Measurements from ENCODE around the gene DNAJC17. TPM values are rescaled to one million over a fixed set of nuclear protein-coding genes. Genes with fewer than 3 reads are reported as not detected.

The DNAJC17 gene
- total and polyA plus RNA-seq, 2 donors (not counting 1 experiment from before 2014, with no cell fraction given): 30.5 to 46.1 TPM

GRCh38 chr15:40766906-40767837 is 40.1 kb downstream of the DNAJC17 start:
- no peak overlapping the region for H3K27ac Mint-ChIP-seq
- intact Hi-C loops (cut with micrococcal nuclease): no loop called here
- Histone ChIP-seq H2AFZ (ENCODE audit: insufficient read depth, low read depth, low read length, poor library complexity, severe bottlenecking) (no peak overlapping the region), H3K9me3 (ENCODE audit: control extremely low read depth in 1 of 3, control insufficient read depth in 2 of 3, insufficient read depth in 1 of 3, low read length in 2 of 3) (no peaks in the 10 kb centered on the region), H3K4me3 (ENCODE audit: control extremely low read depth in 1 of 5, extremely low read depth in 1 of 5, insufficient read depth in 1 of 5, low read depth in 2 of 5, low read length in 4 of 5) (no peak overlapping the region), H3K4me1 (ENCODE audit: control insufficient read depth in 2 of 2, insufficient read depth in 2 of 2, low read length in 2 of 2) (peaks cover 46 to 67% of the 10 kb centered on the region in 2 donors), H3K27me3 (replicated peaks in 1 of 4; ENCODE audit: control extremely low read depth in 1 of 4, control insufficient read depth in 3 of 4, insufficient read depth in 4 of 4, low read length in 3 of 4) (no peaks in the 10 kb centered on the region), H3K79me2 (ENCODE audit: control insufficient read depth, insufficient read depth, low read length) (no peaks in the 10 kb centered on the region), H3K9ac (ENCODE audit: low read length) (no peak overlapping the region), H4K20me1 (ENCODE audit: control insufficient read depth, insufficient read depth, low read length, poor library complexity, severe bottlenecking) (no peaks in the 10 kb centered on the region), H3K36me3 (replicated peaks in 1 of 2; ENCODE audit: control extremely low read depth in 1 of 2, control insufficient read depth in 1 of 2, extremely low read depth in 1 of 2, insufficient read depth in 2 of 2, low read length in 1 of 2) (peaks cover 0 to 14% of the 10 kb centered on the region in 2 experiments), H3K4me2 (replicated peaks; ENCODE audit: low read depth, low read length, poor library complexity, severe bottlenecking) (no peak overlapping the region), H3K27ac (ENCODE audit: low read length in 2 of 2) (no peak overlapping the region)
- ChIA-PET POLR2A (no interaction called here), CTCF (interaction anchor here (1.3 to 9.6 kb wide), 3 partner anchors 11 to 126 kb away, joined by 3 to 99 read pairs (median 3); no protein-coding TSS in a partner anchor)
- H3K4me3 Mint-ChIP-seq: no peak overlapping the region
- ATAC-seq (ENCODE audit: low read depth): no peak
- TF ChIP-seq, protein P1, sequence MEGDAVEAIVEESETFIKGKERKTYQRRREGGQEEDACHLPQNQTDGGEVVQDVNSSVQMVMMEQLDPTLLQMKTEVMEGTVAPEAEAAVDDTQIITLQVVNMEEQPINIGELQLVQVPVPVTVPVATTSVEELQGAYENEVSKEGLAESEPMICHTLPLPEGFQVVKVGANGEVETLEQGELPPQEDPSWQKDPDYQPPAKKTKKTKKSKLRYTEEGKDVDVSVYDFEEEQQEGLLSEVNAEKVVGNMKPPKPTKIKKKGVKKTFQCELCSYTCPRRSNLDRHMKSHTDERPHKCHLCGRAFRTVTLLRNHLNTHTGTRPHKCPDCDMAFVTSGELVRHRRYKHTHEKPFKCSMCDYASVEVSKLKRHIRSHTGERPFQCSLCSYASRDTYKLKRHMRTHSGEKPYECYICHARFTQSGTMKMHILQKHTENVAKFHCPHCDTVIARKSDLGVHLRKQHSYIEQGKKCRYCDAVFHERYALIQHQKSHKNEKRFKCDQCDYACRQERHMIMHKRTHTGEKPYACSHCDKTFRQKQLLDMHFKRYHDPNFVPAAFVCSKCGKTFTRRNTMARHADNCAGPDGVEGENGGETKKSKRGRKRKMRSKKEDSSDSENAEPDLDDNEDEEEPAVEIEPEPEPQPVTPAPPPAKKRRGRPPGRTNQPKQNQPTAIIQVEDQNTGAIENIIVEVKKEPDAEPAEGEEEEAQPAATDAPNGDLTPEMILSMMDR (IDR thresholded peaks at IDR 0.05): no peak
- TF ChIP-seq EZH2 (IDR thresholded peaks at IDR 0.05; ENCODE audit: borderline replicate concordance, insufficient read depth, low read depth, low read length, poor library complexity, severe bottlenecking): no peak
- H3K9me3 Mint-ChIP-seq (ENCODE audit: insufficient read depth): no peaks in the 10 kb centered on the region
- WGBS (ENCODE audit: insufficient coverage): 98% methylated on average over 23 of the region's 32 CpGs
- no peak for DNase-seq
- no peaks in the 10 kb centered on the region for H3K27me3 Mint-ChIP-seq
- H3K4me1 Mint-ChIP-seq: peaks cover 54% of the 10 kb centered on the region
